ENCODE data around the gene BNIP5.

GRCh38 chr6:36301781-36302180 lies 34.9 kb downstream of the BNIP5 start:
- TF ChIP-seq CTCF (conservative IDR thresholded peaks at IDR 0.05; ENCODE audit: low read length) (no peak), EZH2phosphoT487 (IDR thresholded peaks at IDR 0.05; ENCODE audit: borderline replicate concordance) (no peak)
